Kidney (tissue), 14 donors: ENCODE measurements around the gene GPC5. TPM values are rescaled to one million over a fixed set of nuclear protein-coding genes. Genes with fewer than 3 reads are reported as not detected.
A peak's percentile ranks its signal among the peaks of the same experiment; 100 is the strongest.
"Not testable (repeated sequence)": the region's sequence is repeated elsewhere in the genome, so short reads cannot be mapped to it uniquely, and the experiment has no call there.

ENCODE experiments used
- DNase-seq, 5 donors: peaks; one replicate each; pipeline ENCODE4 v3.0.0-alpha.2; 2013 to 2020
- FAIRE-seq: peaks from 2 replicates; lab custom pipeline; 2012; peaks lifted over from hg19 to GRCh38; lab: Jason Lieb, UNC
- H3K27ac ChIP-seq, 2 donors: one replicate each; pipeline ENCODE4 v1.7.0; 2013; ENCODE audit warnings: low read depth in 2 of 2, low read length in 2 of 2, inconsistent platforms in 1 of 2
- H3K27me3 ChIP-seq: one replicate; pipeline ENCODE4 v1.7.1; 2013; ENCODE audit warnings: low read length, inconsistent platforms; ENCODE audit not compliant: control insufficient read depth, insufficient read depth
- H3K36me3 ChIP-seq, 3 donors: one replicate each; pipeline versions ENCODE4 v1.7.0 to v1.7.1; 2013; ENCODE audit warnings: low read length in 3 of 3, control low read depth in 1 of 3, inconsistent platforms in 1 of 3; ENCODE audit not compliant: insufficient read depth in 3 of 3, control insufficient read depth in 2 of 3
- H3K4me1 ChIP-seq, 3 donors: one replicate each; pipeline versions ENCODE4 v1.7.0 to v1.7.1; 2013; ENCODE audit warnings: low read length in 3 of 3, inconsistent platforms in 1 of 3, low read depth in 1 of 3; ENCODE audit not compliant: control insufficient read depth in 2 of 3, insufficient read depth in 2 of 3
- H3K4me3 ChIP-seq, 3 donors: one replicate each; pipeline versions ENCODE4 v1.7.0 to v1.8.1; 2013; ENCODE audit warnings: low read length in 3 of 3, control low read depth in 1 of 3, inconsistent platforms in 1 of 3
- H3K9ac ChIP-seq, 3 donors: one replicate each; pipeline versions ENCODE4 v1.7.0 to v1.7.1; 2013; ENCODE audit warnings: low read length in 3 of 3, control low read depth in 1 of 3, inconsistent platforms in 1 of 3
- H3K9me3 ChIP-seq, 3 donors: one replicate each; pipeline versions ENCODE4 v1.7.0 to v1.7.1; 2013; ENCODE audit warnings: low read length in 3 of 3, control low read depth in 1 of 3, inconsistent platforms in 1 of 3; ENCODE audit not compliant: control insufficient read depth in 2 of 3, insufficient read depth in 1 of 3
- intact Hi-C: fragments of 100-400 bp; cut with DNase I; formaldehyde crosslinking; loops from one replicate; pipeline ENCODE4 v1.11.1; 2022
- polyA plus RNA-seq: library from polyadenylated mRNA; stranded (reverse); fragments of 350-450 nt; fragmentation: Illumina TruSeq; extraction: RNeasy Lipid Tissue Mini Kit (QIAGEN cat#74804); gene quantifications from one replicate; pipeline ENCODE4 v1.2.3, GENCODE V29; 2014; ENCODE audit warnings: low read depth, low replicate concordance; ENCODE audit not compliant: insufficient read depth
- total RNA-seq: library from RNA; stranded (reverse); fragmentation: NEBNext Ultra II Directional; extraction: Animal tissue kit (Norgen Biotek cat#: 25700); gene quantifications from one replicate; pipeline ENCODE4 v1.2.1, GENCODE V29; 2021
- TF ChIP-seq, protein P1 (sequence below): IDR thresholded peaks from 3 replicates; pipeline ENCODE4 v1.5.1; 2012; ENCODE audit warnings: mild to moderate bottlenecking, moderate library complexity, borderline replicate concordance; ENCODE audit not compliant: insufficient read depth; ENCODE audit errors: extremely low read depth
- donor health status: control.
- donor health status: control.
- donor health status: control.
- donor health status: control.
- donor health status: control.
- donor health status: DM: yes; HTN: yes; CAD: no.
- donor health status: Normal renal cell carcinoma (clear cell type).

The GPC5 gene
- total and polyA plus RNA-seq, 2 donors from 2014 or later = 0.47 to 6.8 TPM

DNA sequence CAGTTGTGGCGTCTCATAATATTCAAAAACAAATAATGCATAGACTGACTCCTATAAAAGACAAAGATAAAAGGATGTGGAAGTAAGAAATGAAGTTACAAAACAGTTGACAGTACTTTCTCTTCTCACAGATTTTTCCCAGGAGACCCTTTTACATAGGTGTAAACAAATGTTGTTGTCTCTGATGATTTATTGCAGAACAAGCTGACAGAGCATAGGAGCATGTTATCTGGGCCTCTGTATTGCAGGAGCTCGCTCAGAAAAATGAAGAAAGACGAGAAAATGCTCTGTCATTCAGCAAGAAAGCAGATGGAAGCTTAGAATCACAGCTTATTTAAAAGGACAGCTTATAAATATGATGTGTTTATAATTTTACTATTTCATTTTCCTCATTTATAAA, 1474.6 kb downstream of the GPC5 start:
- FAIRE-seq (no peak), DNase-seq (no peak)
- H3K9ac ChIP-seq = no peak overlapping the region
- intact Hi-C loops = no loop called here
- H3K9me3 ChIP-seq = no peaks in the 10 kb centered on the region
- H3K27ac ChIP-seq = no peak overlapping the region
- H3K36me3 ChIP-seq = no peaks in the 10 kb centered on the region
- H3K4me3 ChIP-seq = no peak overlapping the region
- H3K27me3 ChIP-seq = no peaks in the 10 kb centered on the region
- TF ChIP-seq, protein P1, sequence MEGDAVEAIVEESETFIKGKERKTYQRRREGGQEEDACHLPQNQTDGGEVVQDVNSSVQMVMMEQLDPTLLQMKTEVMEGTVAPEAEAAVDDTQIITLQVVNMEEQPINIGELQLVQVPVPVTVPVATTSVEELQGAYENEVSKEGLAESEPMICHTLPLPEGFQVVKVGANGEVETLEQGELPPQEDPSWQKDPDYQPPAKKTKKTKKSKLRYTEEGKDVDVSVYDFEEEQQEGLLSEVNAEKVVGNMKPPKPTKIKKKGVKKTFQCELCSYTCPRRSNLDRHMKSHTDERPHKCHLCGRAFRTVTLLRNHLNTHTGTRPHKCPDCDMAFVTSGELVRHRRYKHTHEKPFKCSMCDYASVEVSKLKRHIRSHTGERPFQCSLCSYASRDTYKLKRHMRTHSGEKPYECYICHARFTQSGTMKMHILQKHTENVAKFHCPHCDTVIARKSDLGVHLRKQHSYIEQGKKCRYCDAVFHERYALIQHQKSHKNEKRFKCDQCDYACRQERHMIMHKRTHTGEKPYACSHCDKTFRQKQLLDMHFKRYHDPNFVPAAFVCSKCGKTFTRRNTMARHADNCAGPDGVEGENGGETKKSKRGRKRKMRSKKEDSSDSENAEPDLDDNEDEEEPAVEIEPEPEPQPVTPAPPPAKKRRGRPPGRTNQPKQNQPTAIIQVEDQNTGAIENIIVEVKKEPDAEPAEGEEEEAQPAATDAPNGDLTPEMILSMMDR = no peak
- no peaks in the 10 kb centered on the region for H3K4me1 ChIP-seq

DNA sequence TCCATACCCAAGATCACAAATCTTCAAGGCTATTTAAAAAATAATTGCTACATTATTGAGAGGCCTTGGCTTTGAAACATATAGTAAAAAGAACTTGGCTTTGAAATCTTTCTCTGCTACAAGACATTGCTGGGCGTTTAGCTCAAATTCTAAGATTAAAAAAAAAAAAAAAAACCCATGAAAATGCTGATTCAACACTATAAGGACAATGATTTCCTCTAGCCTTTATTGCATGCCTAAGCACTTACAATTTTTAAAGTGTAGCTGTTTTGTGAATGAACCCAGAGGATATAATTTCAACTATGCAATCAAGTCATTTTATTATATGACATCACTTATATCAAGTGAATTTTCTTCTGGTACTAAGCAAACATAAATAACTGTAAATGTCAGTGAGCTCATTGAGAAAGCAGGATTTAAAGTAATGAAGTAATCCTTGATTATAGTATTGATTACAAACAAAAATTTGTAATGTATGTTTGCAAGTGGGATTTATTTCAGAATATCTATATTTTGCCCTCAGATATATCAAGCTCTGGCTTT, 1488.2 kb downstream of the GPC5 start:
- no peak overlapping the region for H3K27ac ChIP-seq
- TF ChIP-seq, protein P1 = no peak

DNA sequence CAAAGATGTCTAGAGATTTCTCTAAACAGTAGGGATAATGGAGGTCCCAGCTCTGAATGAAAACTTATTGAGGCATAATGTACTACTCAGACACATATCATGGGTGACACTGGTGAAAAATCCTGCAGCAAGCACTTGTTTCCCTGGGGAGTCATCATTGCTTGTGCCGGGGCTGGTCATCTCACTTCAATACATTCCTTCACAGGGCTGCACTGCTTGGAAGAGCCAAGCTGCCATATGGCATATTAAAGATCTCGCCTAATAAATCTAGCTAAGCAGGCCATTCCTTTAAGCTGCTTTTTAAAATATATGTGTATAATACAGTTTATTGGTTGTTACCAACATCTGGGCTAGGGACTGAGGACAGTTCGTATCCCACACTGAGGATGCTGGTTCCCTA, 1496.0 kb downstream of the GPC5 start:
- TF ChIP-seq, protein P1 = no peak
- H3K4me1 ChIP-seq = no peaks in the 10 kb centered on the region
- FAIRE-seq (no peak), DNase-seq (no peak)
- H3K4me3 ChIP-seq = no peak overlapping the region
- peaks cover 0 to 8% (median 0%) of the 10 kb centered on the region in 3 donors for H3K9me3 ChIP-seq
- no peak overlapping the region for H3K9ac ChIP-seq
- no peaks in the 10 kb centered on the region for H3K27me3 ChIP-seq
- intact Hi-C loops = no loop called here
- no peak overlapping the region for H3K27ac ChIP-seq
- no peaks in the 10 kb centered on the region for H3K36me3 ChIP-seq

More for the DNA sequence above, 1488.2 kb downstream of the GPC5 start:
- no peak overlapping the region for H3K9ac ChIP-seq
- H3K4me1 ChIP-seq = no peaks in the 10 kb centered on the region
- intact Hi-C loops = no loop called here
- H3K4me3 ChIP-seq = no peak overlapping the region
- no peaks in the 10 kb centered on the region for H3K9me3 ChIP-seq
- H3K27me3 ChIP-seq = no peaks in the 10 kb centered on the region
- FAIRE-seq (no peak), DNase-seq (no peak)
- H3K36me3 ChIP-seq = no peaks in the 10 kb centered on the region

DNA sequence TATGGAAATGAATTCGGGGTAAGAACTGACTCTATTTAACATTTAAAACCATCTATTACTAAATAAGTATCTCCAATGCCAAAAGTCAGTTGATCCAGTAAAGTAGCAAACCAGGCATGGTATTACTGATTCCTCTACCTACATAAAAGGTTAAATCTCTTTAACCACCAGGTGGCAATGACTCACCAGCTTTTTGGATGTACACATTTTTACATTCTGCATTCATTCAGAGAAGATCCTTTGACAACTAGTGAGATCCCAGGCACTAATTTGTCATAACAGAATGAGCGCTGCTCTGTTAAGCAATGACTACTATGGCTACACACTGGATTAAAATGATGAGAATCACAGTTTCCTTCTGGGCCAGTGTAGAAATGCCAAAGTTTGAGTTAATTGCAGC, 1498.4 kb downstream of the GPC5 start:
- intact Hi-C loops = no loop called here
- no peaks in the 10 kb centered on the region for H3K36me3 ChIP-seq

DNA sequence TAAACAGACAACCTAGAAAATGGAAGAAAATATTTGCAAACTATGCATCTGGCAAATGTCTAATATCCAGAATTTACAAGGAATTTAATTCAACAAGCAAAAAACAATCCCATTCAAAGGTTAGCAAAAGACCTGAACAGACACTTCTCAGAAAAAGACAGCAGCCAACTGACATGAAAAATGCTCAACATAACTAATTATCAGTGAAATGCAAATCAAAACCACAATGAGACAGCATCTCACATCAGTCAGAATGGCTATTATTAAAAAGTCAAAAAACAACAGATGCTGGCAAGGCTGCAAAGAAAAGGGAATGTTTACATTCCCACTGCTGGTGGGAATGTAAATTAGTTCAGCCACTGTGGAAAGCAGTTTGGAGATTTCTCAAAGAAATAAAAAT, 1500.5 kb downstream of the GPC5 start:
- intact Hi-C loops, FAIRE-seq, H3K4me3 ChIP-seq, H3K36me3 ChIP-seq, DNase-seq, H3K9me3 ChIP-seq, H3K9ac ChIP-seq, H3K27ac ChIP-seq, H3K4me1 ChIP-seq, H3K27me3 ChIP-seq: not testable (repeated sequence)

More for the DNA sequence above, 1498.4 kb downstream of the GPC5 start:
- H3K27me3 ChIP-seq = no peaks in the 10 kb centered on the region
- no peak overlapping the region for H3K27ac ChIP-seq
- H3K4me3 ChIP-seq = no peak overlapping the region
- FAIRE-seq (no peak), DNase-seq (peak in 2 of 5 donors; percentile 46 to 52)
- TF ChIP-seq, protein P1 = no peak
- H3K9ac ChIP-seq = no peak overlapping the region
- peaks cover 0 to 8% (median 0%) of the 10 kb centered on the region in 3 donors for H3K9me3 ChIP-seq
- no peaks in the 10 kb centered on the region for H3K4me1 ChIP-seq
